Measurements from ENCODE around the gene RMND1. TPM values are rescaled to one million over a fixed set of nuclear protein-coding genes. Genes with fewer than 3 reads are reported as not detected.
"Not testable (repeated sequence)": the region's sequence is repeated elsewhere in the genome, so short reads cannot be mapped to it uniquely, and the experiment has no call there.

RMND1 gene
- polyA plus RNA-seq, 1 donor from 2014 or later: 35.3 TPM

- TF ChIP-seq REST (IDR thresholded peaks at IDR 0.05; ENCODE audit: borderline replicate concordance): no peak
- TF ChIP-seq EZH2 (IDR thresholded peaks at IDR 0.05; ENCODE audit: borderline replicate concordance, insufficient read depth, low read length, poor library complexity, severe bottlenecking): no peak
- no peak for TF ChIP-seq TAF1 (IDR thresholded peaks at IDR 0.05; ENCODE audit: low read depth)
- Histone ChIP-seq H3K9me3 (ENCODE audit: low read length) (no peaks in the 10 kb centered on the region), H2AFZ (ENCODE audit: low read depth, low read length) (no peak overlapping the region), H3K27ac (ENCODE audit: low read length) (no peak overlapping the region), H3F3A (ENCODE audit: insufficient read depth, low read length, poor library complexity, severe bottlenecking) (no peaks in the 10 kb centered on the region), H3K9me2 (ENCODE audit: insufficient read depth, low read length) (no peaks in the 10 kb centered on the region), H3K4me3 (ENCODE audit: low read length) (no peak overlapping the region), H3K79me2 (replicated peaks; ENCODE audit: insufficient read depth, low read length) (no peaks in the 10 kb centered on the region), H3K4me2 (ENCODE audit: low read length) (no peak overlapping the region), H4K20me1 (ENCODE audit: insufficient read depth) (no peaks in the 10 kb centered on the region), H3K9ac (ENCODE audit: low read length) (no peak overlapping the region), H3K27me3 (ENCODE audit: insufficient read depth, low read depth, low read length) (no peaks in the 10 kb centered on the region), H3K36me3 (ENCODE audit: insufficient read depth, low read length) (no peaks in the 10 kb centered on the region)
Measured at GRCh38 chr6:151461673-151462072, 9.7 kb upstream of the RMND1 start.

GRCh38 chr6:151455751-151456398 lies 3.9 kb upstream of the RMND1 start:
- not testable (repeated sequence) for H3K9ac ChIP-seq (ENCODE audit: low read length); H3K9me3 ChIP-seq (ENCODE audit: low read length); H4K20me1 ChIP-seq (ENCODE audit: insufficient read depth); H3K27ac ChIP-seq (ENCODE audit: low read length); H2AFZ ChIP-seq (ENCODE audit: low read depth, low read length); H3K4me3 ChIP-seq (ENCODE audit: low read length); H3F3A ChIP-seq (ENCODE audit: insufficient read depth, low read length, poor library complexity, severe bottlenecking); H3K27me3 ChIP-seq (ENCODE audit: insufficient read depth, low read depth, low read length); H3K36me3 ChIP-seq (ENCODE audit: insufficient read depth, low read length); H3K9me2 ChIP-seq (ENCODE audit: insufficient read depth, low read length); H3K4me2 ChIP-seq (ENCODE audit: low read length)
- peaks cover 26% of the 10 kb centered on the region for H3K79me2 ChIP-seq (replicated peaks; ENCODE audit: insufficient read depth, low read length)

GRCh38 chr6:151452750-151453427 lies 963 bp upstream of the RMND1 start:
- no peaks in the 10 kb centered on the region for H3K9me2 ChIP-seq (ENCODE audit: insufficient read depth, low read length)
- H3K4me3 ChIP-seq (ENCODE audit: low read length): peak overlapping the region; percentile 84
- H3K9ac ChIP-seq (ENCODE audit: low read length): peak overlapping the region; percentile 73
- peaks cover 33% of the 10 kb centered on the region for H3K79me2 ChIP-seq (replicated peaks; ENCODE audit: insufficient read depth, low read length)
- no peaks in the 10 kb centered on the region for H3F3A ChIP-seq (ENCODE audit: insufficient read depth, low read length, poor library complexity, severe bottlenecking)
- TF ChIP-seq SMC3 (conservative IDR thresholded peaks at IDR 0.05; ENCODE audit: poor library complexity): no peak
- no peak for TF ChIP-seq MXI1 (conservative IDR thresholded peaks at IDR 0.05; ENCODE audit: poor library complexity, severe bottlenecking)
- no peak for TF ChIP-seq POLR2AphosphoS5 (IDR thresholded peaks at IDR 0.05)
- TF ChIP-seq CTCF (IDR thresholded peaks at IDR 0.05; ENCODE audit: poor library complexity, severe bottlenecking): no peak
- no peak for TF ChIP-seq REST (IDR thresholded peaks at IDR 0.05; ENCODE audit: borderline replicate concordance)
- TF ChIP-seq EP300 (conservative IDR thresholded peaks at IDR 0.05; ENCODE audit: poor library complexity, severe bottlenecking): no peak
- TF ChIP-seq TAF1 (IDR thresholded peaks at IDR 0.05; ENCODE audit: low read depth): no peak
- TF ChIP-seq RAD21 (conservative IDR thresholded peaks at IDR 0.05): no peak
- TF ChIP-seq EZH2 (IDR thresholded peaks at IDR 0.05; ENCODE audit: borderline replicate concordance, insufficient read depth, low read length, poor library complexity, severe bottlenecking): no peak
- H3K9me3 ChIP-seq (ENCODE audit: low read length): no peaks in the 10 kb centered on the region
- H4K20me1 ChIP-seq (ENCODE audit: insufficient read depth): no peaks in the 10 kb centered on the region
- peak overlapping the region; percentile 83 for H3K27ac ChIP-seq (ENCODE audit: low read length)
- H3K4me2 ChIP-seq (ENCODE audit: low read length): peak overlapping the region; percentile 92
- no peaks in the 10 kb centered on the region for H3K36me3 ChIP-seq (ENCODE audit: insufficient read depth, low read length)
- H3K27me3 ChIP-seq (ENCODE audit: insufficient read depth, low read depth, low read length): no peaks in the 10 kb centered on the region
- H2AFZ ChIP-seq (ENCODE audit: low read depth, low read length): peak overlapping the region; percentile 82
